PC-9 (cell line): ENCODE data around the gene SPDYE2. TPM values are rescaled to one million over a fixed set of nuclear protein-coding genes. Genes with fewer than 3 reads are reported as not detected.

Source experiments
- total RNA-seq: library from RNA; stranded (reverse); gene quantifications from 2 replicates; pipeline ENCODE4 v1.2.3, GENCODE V29; 2021

The SPDYE2 gene
- total RNA-seq, 1 experiment from 2014 or later: not detected

Other genes starting within 250 kb of the SPDYE2 start
- gene SPDYE6, start 194.8 kb upstream of the SPDYE2 start, total RNA-seq: not detected in 2 replicates
- gene PRKRIP1, start 154.9 kb upstream of the SPDYE2 start, total RNA-seq: 34.6 and 43.1 TPM in 2 replicates
- gene ORAI2, start 117.7 kb upstream of the SPDYE2 start, total RNA-seq: 53.3 and 59.7 TPM in 2 replicates
- gene ALKBH4, start 86.4 kb upstream of the SPDYE2 start, total RNA-seq: 10.9 and 18.1 TPM in 2 replicates
- gene LRWD1, start 86.2 kb upstream of the SPDYE2 start, total RNA-seq: 35.3 and 57.9 TPM in 2 replicates
- gene POLR2J, start 72.3 kb upstream of the SPDYE2 start, total RNA-seq: 50.2 and 66.9 TPM in 2 replicates
- 1.2 and 5.8 TPM in 2 replicates for gene RASA4B, start 33.4 kb upstream of the SPDYE2 start, total RNA-seq
- gene UPK3BL2, start 7.5 kb upstream of the SPDYE2 start, total RNA-seq: 24.3 and 36.8 TPM in 2 replicates
- 51.1 and 54.0 TPM in 2 replicates for gene POLR2J3, start 21.4 kb downstream of the SPDYE2 start, total RNA-seq
- gene RASA4, start 65.5 kb downstream of the SPDYE2 start, total RNA-seq: 25.5 and 44.7 TPM in 2 replicates
- 39.8 and 52.0 TPM in 2 replicates for gene UPK3BL1, start 91.6 kb downstream of the SPDYE2 start, total RNA-seq
- gene SPDYE2B, start 99.1 kb downstream of the SPDYE2 start, total RNA-seq: not detected in 2 replicates
- gene POLR2J2, start 120.4 kb downstream of the SPDYE2 start, total RNA-seq: 16.4 and 17.6 TPM in 2 replicates
- gene FAM185A, start 197.8 kb downstream of the SPDYE2 start, total RNA-seq: 9.2 and 13.1 TPM in 2 replicates